HepG2 (cell line): ENCODE results near the gene CD4. TPM values are rescaled to one million over a fixed set of nuclear protein-coding genes. Genes with fewer than 3 reads are reported as not detected.

Experiments used
- AKNA ChIP-seq: sonication (generic); formaldehyde crosslinking; IDR thresholded peaks from 2 replicates; pipeline ENCODE4 v1.4.0; 2020; ENCODE audit warnings: missing genetic modification reagents, borderline replicate concordance
- BRF2 ChIP-seq: sonication (generic); formaldehyde crosslinking; IDR thresholded peaks from 2 replicates; pipeline ENCODE4 v1.8.1; 2022; ENCODE audit warnings: mild to moderate bottlenecking, missing genetic modification reagents
- FOXA1 ChIP-seq, 2 experiments: fragments of 450-650 bp in 1 of 2; sonication (generic) in 1 of 2; formaldehyde crosslinking in 1 of 2; IDR thresholded peaks; 2 replicates each; pipeline versions ENCODE4 v1.4.0 to v1.6.1; 2016 to 2020; ENCODE audit warnings: missing genetic modification reagents in 1 of 2
- PAXIP1 ChIP-seq: sonication (generic); formaldehyde crosslinking; conservative IDR thresholded peaks from 2 replicates; pipeline ENCODE4 v1.4.0; 2020; ENCODE audit warnings: mild to moderate bottlenecking, missing genetic modification reagents, moderate library complexity
- PBX3 ChIP-seq: sonication (generic); formaldehyde crosslinking; IDR thresholded peaks from 2 replicates; pipeline ENCODE4 v1.8.1; 2023; ENCODE audit warnings: missing genetic modification reagents, inconsistent platforms, borderline replicate concordance
- RAD51 ChIP-seq: fragments of 450-650 bp; IDR thresholded peaks from 2 replicates; pipeline ENCODE4 v1.6.1; 2016; ENCODE audit warnings: borderline replicate concordance
- SMAD1 ChIP-seq: sonication (generic); formaldehyde crosslinking; IDR thresholded peaks from 2 replicates; pipeline ENCODE4 v1.4.0; 2020; ENCODE audit warnings: missing genetic modification reagents, low read depth, mild to moderate bottlenecking, borderline replicate concordance
- SRSF9 ChIP-seq: fragments of 200-400 bp; formaldehyde crosslinking; IDR thresholded peaks from 2 replicates; pipeline ENCODE4 v1.6.1; 2018; ENCODE audit warnings: borderline replicate concordance, mild to moderate bottlenecking, low read depth, low read length; ENCODE audit not compliant: insufficient read depth, poor library complexity, severe bottlenecking
- TOPORS ChIP-seq: sonication (generic); formaldehyde crosslinking; IDR thresholded peaks from 2 replicates; pipeline ENCODE4 v1.8.0; 2023; ENCODE audit warnings: mild to moderate bottlenecking, missing genetic modification reagents
- ZNF354B ChIP-seq: sonication (generic); formaldehyde crosslinking; IDR thresholded peaks from 2 replicates; pipeline ENCODE4 v1.8.0; 2022; ENCODE audit warnings: mild to moderate bottlenecking, missing genetic modification reagents
- ZNF567 ChIP-seq: sonication (generic); formaldehyde crosslinking; IDR thresholded peaks from 2 replicates; pipeline ENCODE4 v1.8.1; 2023; ENCODE audit warnings: mild to moderate bottlenecking, missing genetic modification reagents, borderline replicate concordance
- ZNF597 ChIP-seq: sonication (generic); formaldehyde crosslinking; IDR thresholded peaks from 2 replicates; pipeline ENCODE4 v1.5.0; 2020; ENCODE audit warnings: missing genetic modification reagents
- ZNF75D ChIP-seq: sonication (generic); formaldehyde crosslinking; IDR thresholded peaks from 2 replicates; pipeline ENCODE4 v1.8.1; 2023; ENCODE audit warnings: missing genetic modification reagents, mild to moderate bottlenecking, borderline replicate concordance
- ZNF777 ChIP-seq: sonication (generic); formaldehyde crosslinking; IDR thresholded peaks from 2 replicates; pipeline ENCODE4 v1.4.0; 2020; ENCODE audit warnings: missing genetic modification reagents
- ZNF792 ChIP-seq: IDR thresholded peaks from 2 replicates; pipeline ENCODE4 v1.6.1; 2016
- polyA plus RNA-seq, 8 experiments: library from polyadenylated mRNA; depleted of rRNA in 3 of 8; stranded (reverse) in 7 of 8; unstranded in 1 of 8; fragments of >200 nt; fragmentation: Illumina TruSeq in 4 of 8; extraction: Trizol in 4 of 8; gene quantifications; 2 replicates each; pipeline versions ENCODE4 v1.2.1 to v1.2.3, GENCODE V29; 2011 to 2016; ENCODE audit warnings: low read depth in 4 of 8, missing spikeins in 1 of 8, mixed read lengths in 1 of 8; ENCODE audit not compliant: insufficient read depth in 1 of 8
- total RNA-seq, 5 experiments: library from RNA; depleted of rRNA; stranded (reverse); fragments of >200 nt; fragmentation: Illumina TruSeq; extraction: Trizol; gene quantifications; 2 replicates each; pipeline ENCODE4 v1.2.3, GENCODE V29; 2016; ENCODE audit warnings: low read depth in 1 of 5

Gene CD4
- total and polyA plus RNA-seq, 2 of the 13 experiments (the other 11 are each of a cell fraction or from before 2014, with no cell fraction given), result 0.07 to 0.95 TPM

- TF ChIP-seq BRF2 (CRISPR knock-in tag), result no peak
- TF ChIP-seq RAD51, result no peak
- no peak for TF ChIP-seq ZNF354B
- no peak for TF ChIP-seq ZNF792 (CRISPR knock-in tag)
- TF ChIP-seq AKNA, result no peak
- no peak for TF ChIP-seq ZNF597 (CRISPR knock-in tag)
- no peak for TF ChIP-seq TOPORS (CRISPR knock-in tag)
- no peak for TF ChIP-seq ZNF75D (CRISPR knock-in tag)
- TF ChIP-seq ZNF777 (CRISPR knock-in tag), result no peak; the same call in 1 of the 2 replicates
- peak; percentile 84 for TF ChIP-seq PAXIP1 (CRISPR knock-in tag)
- TF ChIP-seq SRSF9, result no peak
- 0 out of 2 replicates have a peak, but pooled peaks have one; percentile 41 for TF ChIP-seq ZNF567
- no peak for TF ChIP-seq FOXA1 (IDR thresholded peaks at IDR 0.05)
- no peak for TF ChIP-seq FOXA1 (CRISPR knock-in tag; IDR thresholded peaks at IDR 0.05)
- TF ChIP-seq PBX3, result no peak
- no peak for TF ChIP-seq SMAD1
Observed at GRCh38 chr12:6767353-6768319, 21.7 kb upstream of the CD4 start (continued).
